GM12878 (cell line): Measurements from ENCODE around the gene RCVRN. TPM values are rescaled to one million over a fixed set of nuclear protein-coding genes. Genes with fewer than 3 reads are reported as not detected.

ENCODE experiments used
- ATAC-seq: fragments of 200-7000 bp; cut with Tn5 transposase; 3 replicates; pipeline ENCODE4 v1.9.1; 2020; ENCODE audit warnings: mild to moderate bottlenecking, moderate library complexity
- BruUV-seq: library from RNA; stranded (reverse); fragments of 400-500 nt; replicated peaks from 2 replicates; lab custom pipeline; 2021; lab: Mats Ljungman, UMichigan
- CTCF ChIA-PET: fragments of 300-600 bp; sonication (Branson Sonifier 250); formaldehyde crosslinking; extraction: SDS; loops from one replicate; lab custom pipeline; 2021; ENCODE audit warnings: inconsistent platforms; lab: Yijun Ruan, JAX
- POLR2A ChIA-PET: fragments of 350-600 bp; formaldehyde crosslinking; extraction: SDS; loops from one replicate; lab custom pipeline; 2021; ENCODE audit warnings: inconsistent platforms; lab: Charles Lee
- RAD21 ChIA-PET: fragments of 300-600 bp; sonication (Branson Sonifier 250); formaldehyde crosslinking; loops from one replicate; lab custom pipeline; 2023; ENCODE audit warnings: antibody characterized with exemption; ENCODE audit not compliant: unreplicated experiment; lab: Charles Lee
- SMC1A ChIA-PET: fragments of 300-600 bp; sonication (Branson Sonifier 250); formaldehyde crosslinking; loops from one replicate; lab custom pipeline; 2023; ENCODE audit not compliant: unreplicated experiment, uncharacterized antibody; lab: Charles Lee
- DNase-seq: peaks from one replicate; pipeline ENCODE4 v3.0.0-alpha.2; 2011; ENCODE audit warnings: low read depth, low spot score
- FAIRE-seq: peaks from 3 replicates; lab custom pipeline; 2011; peaks lifted over from hg19 to GRCh38; lab: Jason Lieb, UNC
- H2AFZ ChIP-seq: 2 replicates; pipeline ENCODE4 v1.6.0; 2011; ENCODE audit warnings: low read depth, low read length, control low read depth; ENCODE audit not compliant: control insufficient read depth
- H3K27ac ChIP-seq: 2 replicates; pipeline ENCODE4 v1.5.1; 2011; ENCODE audit warnings: control low read depth; ENCODE audit not compliant: control insufficient read depth, insufficient read depth
- H3K27me3 ChIP-seq, 2 experiments: replicated peaks in 1 of 2; 2 replicates each; pipeline versions ENCODE4 v1.6.0 to v1.6.1; 2011; ENCODE audit warnings: low read length in 1 of 2; ENCODE audit not compliant: control insufficient read depth in 2 of 2, insufficient read depth in 2 of 2
- H3K36me3 ChIP-seq, 2 experiments: 2 replicates each; pipeline ENCODE4 v1.5.1; 2011; ENCODE audit warnings: low read length in 1 of 2; ENCODE audit not compliant: control insufficient read depth in 2 of 2, insufficient read depth in 2 of 2
- H3K4me1 ChIP-seq: 2 replicates; pipeline ENCODE4 v1.6.1; 2011; ENCODE audit warnings: mild to moderate bottlenecking, low read length, moderate library complexity, mixed read lengths; ENCODE audit not compliant: control insufficient read depth, insufficient read depth
- H3K4me2 ChIP-seq: 2 replicates; pipeline ENCODE4 v1.6.0; 2011; ENCODE audit warnings: control low read depth; ENCODE audit not compliant: control insufficient read depth, insufficient read depth
- H3K4me3 ChIP-seq: fragments of 200-600 bp; sonication (generic); 2 replicates; pipeline ENCODE4 v1.5.1; 2016
- H3K79me2 ChIP-seq: 2 replicates; pipeline ENCODE4 v1.6.0; 2011; ENCODE audit warnings: low read length; ENCODE audit not compliant: control insufficient read depth, insufficient read depth
- H3K9ac ChIP-seq: 2 replicates; pipeline ENCODE4 v1.8.0; 2011; ENCODE audit warnings: low read length, control low read depth, mixed read lengths; ENCODE audit not compliant: control insufficient read depth, insufficient read depth
- H3K9me3 ChIP-seq: replicated peaks from 3 replicates; pipeline ENCODE4 v1.5.1; 2011; ENCODE audit warnings: mild to moderate bottlenecking, low read length; ENCODE audit not compliant: control insufficient read depth, insufficient read depth
- H4K20me1 ChIP-seq: 2 replicates; pipeline ENCODE4 v1.6.0; 2011; ENCODE audit not compliant: control insufficient read depth, insufficient read depth
- ATF2 ChIP-seq: IDR thresholded peaks from 2 replicates; pipeline ENCODE4 v1.6.1; 2012; ENCODE audit warnings: low read length, inconsistent platforms
- CBFB ChIP-seq: IDR thresholded peaks from 2 replicates; pipeline ENCODE4 v1.6.1; 2016; ENCODE audit warnings: antibody characterized with exemption, low read depth
- CEBPB ChIP-seq, 2 experiments: fragments of 150-350 bp in 1 of 2; IDR thresholded peaks; 2 replicates each; pipeline ENCODE4 v1.6.1; 2012 to 2014; ENCODE audit warnings: low read depth in 2 of 2, low read length in 2 of 2, borderline replicate concordance in 1 of 2, inconsistent platforms in 1 of 2
- EED ChIP-seq: sonication (generic); IDR thresholded peaks from 2 replicates; pipeline ENCODE4 v1.6.1; 2016; ENCODE audit warnings: antibody characterized with exemption, low read depth
- HSF1 ChIP-seq: fragments of 150-350 bp; IDR thresholded peaks from 2 replicates; pipeline ENCODE4 v1.6.1; 2014; ENCODE audit warnings: mild to moderate bottlenecking, low read depth, low read length
- KAT2A ChIP-seq: conservative IDR thresholded peaks from 2 replicates; pipeline ENCODE4 v1.6.1; 2011; ENCODE audit warnings: low read depth, low read length; ENCODE audit not compliant: control insufficient read depth
- MEF2A ChIP-seq: IDR thresholded peaks from 2 replicates; pipeline ENCODE4 v1.6.1; 2011; ENCODE audit warnings: low read depth, mild to moderate bottlenecking, low read length, moderate library complexity; ENCODE audit not compliant: insufficient read depth
- MYB ChIP-seq: fragments of 150-350 bp; IDR thresholded peaks from 2 replicates; pipeline ENCODE4 v1.6.1; 2014; ENCODE audit warnings: mild to moderate bottlenecking, low read depth, low read length, borderline replicate concordance
- NKRF ChIP-seq: fragments of 450-650 bp; conservative IDR thresholded peaks from 2 replicates; pipeline ENCODE4 v1.6.1; 2017; ENCODE audit warnings: mild to moderate bottlenecking, moderate library complexity
- NRF1 ChIP-seq: conservative IDR thresholded peaks from 2 replicates; pipeline ENCODE4 v1.6.1; 2011; ENCODE audit warnings: mild to moderate bottlenecking, low read depth, low read length, improper control_type of control experiment
- PAX5 ChIP-seq: IDR thresholded peaks from 2 replicates; pipeline ENCODE4 v1.6.1; 2011; ENCODE audit warnings: low read depth, low read length, borderline replicate concordance
- PAX8 ChIP-seq: fragments of 450-650 bp; IDR thresholded peaks from 2 replicates; pipeline ENCODE4 v1.6.1; 2017; ENCODE audit warnings: mild to moderate bottlenecking, moderate library complexity
- SUPT20H ChIP-seq: IDR thresholded peaks from 2 replicates; pipeline ENCODE4 v1.6.1; 2011; ENCODE audit warnings: low read depth, mild to moderate bottlenecking, low read length, moderate library complexity, borderline replicate concordance; ENCODE audit not compliant: control insufficient read depth
- TBL1XR1 ChIP-seq: IDR thresholded peaks from 2 replicates; pipeline ENCODE4 v1.6.1; 2012; ENCODE audit warnings: low read depth, low read length, improper control_type of control experiment
- ZNF24 ChIP-seq: fragments of 450-650 bp; IDR thresholded peaks from 2 replicates; pipeline ENCODE4 v1.6.1; 2017; ENCODE audit warnings: antibody characterized with exemption, mild to moderate bottlenecking
- WGBS: methylation state at CpG from one replicate; pipeline ENCODE4 v1.1.6; 2016; ENCODE audit warnings: low lambda C conversion rate; ENCODE audit not compliant: insufficient replicate concordance, insufficient coverage; ENCODE audit errors: missing lambda C conversion rate; 5-methylcytosine and 5-hydroxymethylcytosine counted together
- in situ Hi-C: fragments of 300-500 bp; cut with MboI; formaldehyde crosslinking; loops from 9 replicates; pipeline ENCODE4 v1.14.3; 2018; ENCODE audit warnings: mixed read lengths
- intact Hi-C: fragments of 100-400 bp; cut with micrococcal nuclease; formaldehyde crosslinking; loops from one replicate; pipeline ENCODE4 v1.14.2; 2022; ENCODE audit not compliant: unreplicated experiment
- polyA plus RNA-seq, 11 experiments: library from polyadenylated mRNA; depleted of rRNA in 4 of 11; unstranded in 6 of 11; stranded (reverse) in 5 of 11; fragments of >200 nt; fragmentation: Nextera tagmentation in 4 of 11; fragmentation: Illumina TruSeq in 1 of 11; extraction: Ambion mirVana in 4 of 11; extraction: Trizol in 1 of 11; gene quantifications; 1 replicate in 1 of 11; 2 replicates in 10 of 11; pipeline versions ENCODE4 v1.2.1 to v1.2.3, GENCODE V29; 2011 to 2016; ENCODE audit warnings: inconsistent platforms in 2 of 11, missing spikeins in 2 of 11, low read depth in 1 of 11
- total RNA-seq, 4 experiments: library from RNA; depleted of rRNA in 3 of 4; stranded (reverse); fragments of >200 nt in 3 of 4; fragmentation: Illumina TruSeq in 1 of 4; extraction: Trizol in 1 of 4; gene quantifications; 2 replicates each; pipeline versions ENCODE4 v1.2.1 to v1.2.3, GENCODE V29; 2013 to 2021

RCVRN gene
- total and polyA plus RNA-seq, 10 of the 15 experiments (the other 5 are each of a cell fraction or from before 2014, with no cell fraction given), result 0.07 to 0.23 (median 0.14) TPM; not detected in 6

- ATAC-seq, result no peak
- CTCF ChIA-PET, result no interaction called here
Measured at GRCh38 chr17:9878356-9878755, 26.7 kb downstream of the RCVRN start.

More at GRCh38 chr17:9878356-9878755, 26.7 kb downstream of the RCVRN start:
- H3K4me2 ChIP-seq, result no peak overlapping the region
- H3K36me3 ChIP-seq, result no peaks in the 10 kb centered on the region
- peaks cover 0 to 1% of the 10 kb centered on the region in 2 experiments; a peak in 1 of 4 replicates for H3K27me3 ChIP-seq
- ChIA-PET SMC1A (no interaction called here), POLR2A (no interaction called here)
- H3K79me2 ChIP-seq, result no peaks in the 10 kb centered on the region
- H3K4me1 ChIP-seq, result no peaks in the 10 kb centered on the region
- no peak for TF ChIP-seq MYB
- no peak for TF ChIP-seq HSF1
- no peak for TF ChIP-seq PAX5
- TF ChIP-seq TBL1XR1, result no peak
- TF ChIP-seq NRF1, result no peak
- TF ChIP-seq ATF2, result no peak
- no peak for TF ChIP-seq PAX8
- no peak for TF ChIP-seq SUPT20H
- no peak for TF ChIP-seq ZNF24
- no peak for TF ChIP-seq CBFB
- no peak for TF ChIP-seq MEF2A
- no peak for TF ChIP-seq NKRF
- no peak for TF ChIP-seq CEBPB (IDR thresholded peaks at IDR 0.05; ENCODE audit: borderline replicate concordance in 1 of 2, low read depth in 2 of 2, low read length in 2 of 2)
- no peak for TF ChIP-seq EED
- TF ChIP-seq KAT2A, result no peak
- TF ChIP-seq, all 136 proteins: peak for 0
- H3K27ac ChIP-seq, result no peak overlapping the region
- no peak overlapping the region for H3K4me3 ChIP-seq
- H2AFZ ChIP-seq, result no peak overlapping the region
- no peaks in the 10 kb centered on the region for H4K20me1 ChIP-seq
- H3K9ac ChIP-seq, result no peak overlapping the region
- in situ Hi-C loops, result no loop called here
- RAD21 ChIA-PET, result no interaction called here
- FAIRE-seq, result no peak
- BruUV-seq, result no TSS peak
- intact Hi-C loops, result no loop called here
- no peak for DNase-seq
- H3K9me3 ChIP-seq, result peaks cover 1% of the 10 kb centered on the region; the same call in 1 of the 3 replicates
- 3% methylated on average over 3 of the region's 3 CpGs for WGBS
